HG03469 (cell line): Measurements from ENCODE around the gene SERPINE1.

ENCODE experiments used
- ATAC-seq: cut with Tn5 transposase; IDR thresholded peaks from one replicate; pipeline ENCODE4 v1.9.1; 2021; ENCODE audit warnings: mild to moderate bottlenecking, moderate library complexity, moderate number of reproducible peaks; ENCODE audit not compliant: unreplicated experiment

Gene SERPINE1

DNA sequence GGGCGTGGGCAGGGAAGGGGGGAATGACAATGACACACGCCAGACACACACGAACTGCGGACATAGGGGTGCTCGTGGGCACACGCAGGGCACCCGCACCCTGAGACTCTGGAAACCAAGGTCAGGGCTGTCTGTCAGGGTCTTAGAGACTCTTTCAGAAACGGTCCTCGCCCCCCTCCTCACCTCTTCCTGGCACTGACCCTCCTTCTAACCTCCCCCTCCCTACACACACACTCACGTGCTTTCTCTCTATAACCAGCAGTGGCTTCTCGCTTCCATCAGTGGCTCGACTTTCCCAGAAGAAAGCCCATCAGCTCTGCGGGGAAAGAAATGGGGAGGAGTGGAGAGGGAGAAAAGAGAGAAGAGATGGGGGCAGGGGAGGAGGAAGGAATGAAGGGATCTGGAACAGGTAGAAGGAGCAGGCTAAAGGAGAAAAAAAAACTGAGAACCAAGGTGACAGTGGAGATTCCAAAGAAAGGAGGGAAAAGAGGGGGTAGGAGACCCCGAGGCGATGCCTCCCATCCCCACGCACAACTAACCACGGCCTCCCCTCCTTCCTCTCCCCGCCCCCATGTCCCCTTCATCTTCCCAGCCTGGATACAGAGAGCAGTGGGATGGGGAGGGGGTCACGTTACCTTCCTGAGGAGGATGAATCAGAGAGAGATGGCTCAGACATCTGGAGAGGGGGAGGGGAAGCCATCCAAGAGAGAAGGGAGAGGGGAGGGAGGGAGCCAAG is 40.2 kb downstream of the SERPINE1 start:
- ATAC-seq = no peak

DNA sequence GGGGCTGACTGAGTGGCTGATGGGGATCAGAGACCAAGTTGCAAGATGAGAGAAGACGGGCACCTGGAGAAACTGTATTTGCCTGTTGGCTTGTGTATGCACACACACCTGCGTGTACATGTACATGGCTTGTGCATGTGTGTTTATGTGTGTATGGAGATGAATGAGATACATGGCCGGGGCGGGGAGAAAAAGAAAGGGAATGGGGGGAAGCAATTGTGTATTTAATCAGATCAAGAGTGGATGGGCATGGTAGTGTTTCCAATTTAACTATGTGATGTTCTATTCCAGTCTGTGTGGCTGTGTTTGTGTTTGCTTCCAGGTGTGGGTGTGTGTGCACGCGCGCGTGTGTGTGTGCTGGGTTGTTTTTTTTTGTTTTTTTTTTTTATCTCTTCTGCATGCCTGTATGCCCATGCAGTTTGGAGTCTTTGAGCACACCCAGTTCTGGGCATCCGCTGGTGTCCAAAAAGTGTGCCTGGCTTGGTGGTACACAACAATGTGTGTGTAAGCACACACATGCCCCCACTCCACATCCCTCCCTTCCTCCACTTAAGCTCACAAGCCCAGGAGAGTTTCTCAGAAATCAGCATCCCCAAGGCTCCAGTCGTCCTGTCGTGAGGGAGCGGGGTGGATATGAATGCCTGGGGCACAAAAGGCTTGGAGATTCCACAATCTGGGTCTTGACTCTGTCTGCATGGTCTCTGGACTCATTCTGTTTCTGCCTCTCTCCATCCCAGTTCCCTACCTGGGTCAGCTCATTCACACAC is 40.9 kb downstream of the SERPINE1 start:
- ATAC-seq = no peak

DNA sequence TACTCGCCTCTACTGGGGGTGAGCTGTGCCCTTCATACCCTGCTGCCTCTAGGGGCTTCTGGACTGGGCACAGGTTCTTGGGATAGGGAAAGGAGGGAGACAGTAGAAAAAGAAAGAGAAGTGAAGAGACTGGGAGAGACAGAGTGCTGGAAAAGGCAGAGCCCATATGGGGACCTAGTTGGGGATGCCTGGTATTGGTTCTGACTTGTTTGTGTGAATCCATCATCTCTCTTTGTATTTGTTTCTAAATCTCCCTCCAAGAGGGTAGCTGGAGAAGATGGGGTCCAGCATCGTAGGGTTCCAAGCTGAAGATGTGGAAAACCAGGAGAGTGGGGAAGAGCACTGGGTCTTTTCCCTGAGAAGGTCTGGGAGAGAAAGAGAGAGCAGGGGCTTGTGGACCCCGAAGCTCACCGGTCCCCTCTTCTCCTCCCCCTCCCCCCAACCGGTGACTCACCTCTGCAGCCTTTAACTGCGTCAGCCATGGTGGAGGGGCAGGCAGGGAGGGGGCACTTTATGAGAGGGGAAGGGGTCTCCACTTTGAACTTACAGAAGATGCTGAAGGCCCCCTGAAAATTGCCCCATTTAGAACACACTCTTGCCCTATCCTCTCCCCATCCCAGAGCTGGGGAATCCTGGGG is 41.6 kb downstream of the SERPINE1 start:
- ATAC-seq = no peak

DNA sequence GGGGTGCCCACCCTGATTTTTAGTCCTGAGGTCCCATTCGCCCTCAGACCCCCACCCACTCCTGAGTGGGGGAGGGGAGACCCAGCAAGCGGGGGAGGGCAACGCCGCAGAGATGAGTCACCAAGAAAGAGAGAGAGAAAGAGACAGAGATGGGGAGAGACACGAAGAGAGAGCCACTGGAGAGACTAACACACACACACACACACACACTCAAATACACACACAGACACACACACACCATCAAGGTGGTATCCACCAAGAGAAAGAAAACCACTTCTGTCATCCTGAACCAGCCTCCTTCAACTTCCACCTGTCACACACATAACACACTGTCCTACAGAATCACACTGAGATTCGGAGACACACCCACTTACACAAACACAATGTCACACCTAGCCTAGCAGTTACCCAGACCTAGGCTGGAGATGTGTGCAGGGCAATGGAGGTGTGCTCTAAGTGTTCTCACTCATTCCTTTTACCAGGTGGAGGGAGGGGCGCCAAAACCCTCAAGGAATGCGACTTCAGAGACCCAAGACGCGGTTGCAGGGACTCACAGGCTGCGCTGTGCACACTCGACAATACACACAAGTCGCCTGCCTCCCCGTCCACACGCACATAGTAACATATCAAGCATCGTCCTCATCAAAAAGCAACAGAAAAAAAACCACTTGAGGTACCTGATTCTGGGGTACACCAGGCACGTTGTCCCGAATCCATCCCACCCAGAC is 42.4 kb downstream of the SERPINE1 start:
- no peak for ATAC-seq

DNA sequence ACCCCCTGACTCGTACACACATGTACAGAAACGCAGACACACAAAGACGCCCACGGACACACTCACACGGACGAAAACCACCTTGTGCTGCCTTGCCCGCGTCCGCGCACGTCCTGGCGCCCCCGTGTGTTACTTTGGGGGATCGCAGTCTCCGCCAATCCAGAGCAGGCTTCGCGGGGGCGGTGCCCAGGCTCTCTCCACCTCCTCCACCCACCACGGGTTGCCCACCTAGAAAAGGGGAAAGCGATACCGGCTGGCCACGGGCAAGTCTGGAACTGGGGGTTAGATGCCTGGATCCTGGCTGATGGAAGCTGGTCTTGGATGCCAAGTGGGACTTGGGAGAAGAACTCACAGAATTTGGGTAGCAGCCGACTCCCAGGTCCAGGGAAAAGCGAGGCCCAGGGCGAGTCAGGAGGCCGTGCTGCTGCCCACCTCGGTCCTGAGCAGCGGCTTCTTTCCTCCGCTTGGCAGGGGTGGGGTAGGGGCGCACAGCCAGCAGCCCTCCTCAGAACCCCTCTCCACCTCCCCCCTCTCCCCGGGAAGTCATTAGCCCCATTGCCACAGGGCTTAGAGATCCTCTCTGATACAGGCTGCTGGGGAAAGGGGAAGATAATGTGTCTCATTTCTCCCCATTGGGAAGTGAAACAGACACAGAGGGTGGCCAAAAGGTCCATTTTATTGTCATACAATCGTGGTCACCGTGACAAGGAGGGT is 43.1 kb downstream of the SERPINE1 start:
- ATAC-seq = no peak

DNA sequence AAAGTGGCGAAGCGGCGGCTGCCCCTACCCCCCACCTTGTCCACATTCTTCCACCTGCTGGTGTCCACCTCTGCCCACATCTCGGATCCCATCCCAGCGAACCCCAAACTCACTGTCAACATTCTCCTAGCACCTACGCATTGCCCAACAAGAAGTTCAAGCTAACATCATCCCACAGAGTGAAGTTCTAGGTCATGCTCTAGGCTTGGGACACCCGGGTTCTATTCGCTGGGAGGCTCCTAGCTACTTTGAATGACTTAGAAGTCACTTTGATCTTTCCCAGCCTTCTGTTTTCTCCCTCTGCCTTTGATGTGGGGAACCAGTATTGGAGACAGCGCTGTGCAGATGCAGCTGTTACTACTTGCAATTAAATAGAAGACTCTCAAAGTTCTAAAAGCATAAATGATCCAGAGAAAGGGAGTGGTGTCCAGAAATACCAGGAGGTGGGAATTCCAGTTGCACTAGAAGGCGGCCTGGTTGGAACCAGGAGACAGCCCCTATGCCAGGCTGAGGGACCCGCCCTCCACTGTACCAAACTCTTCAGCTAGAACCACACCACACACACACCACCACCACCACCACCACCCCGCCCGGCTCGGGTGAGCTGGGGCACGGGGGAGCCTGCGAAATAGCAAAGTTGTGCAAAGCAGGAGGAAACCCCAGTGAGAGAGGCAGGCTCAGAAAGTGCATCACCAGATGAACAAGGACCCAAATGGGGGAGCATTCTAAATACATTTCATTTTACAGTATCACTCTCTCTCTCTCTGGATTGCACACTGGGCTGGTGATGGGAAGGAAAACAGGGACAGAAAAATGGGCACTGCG is 43.9 kb downstream of the SERPINE1 start:
- no peak for ATAC-seq

DNA sequence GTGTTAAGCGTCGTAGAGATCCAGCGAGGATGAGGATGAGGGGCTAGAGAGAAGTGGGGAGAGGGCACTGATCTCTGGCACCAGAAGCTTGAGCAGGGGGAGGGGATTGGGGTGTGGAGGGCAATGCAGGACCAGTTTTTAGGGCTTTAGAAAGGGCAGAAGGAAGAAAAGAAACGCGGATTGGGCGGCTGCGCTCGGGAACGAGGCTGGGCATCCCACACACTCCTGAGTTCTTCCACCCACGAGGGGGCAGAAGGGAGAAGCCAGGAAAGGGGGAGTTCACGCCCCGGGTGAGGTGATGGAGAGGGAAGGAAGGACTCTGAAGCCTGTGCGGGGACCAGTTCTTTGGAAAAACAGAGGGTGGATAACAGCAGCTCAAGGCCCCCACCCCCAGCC is 44.5 kb downstream of the SERPINE1 start:
- no peak for ATAC-seq

DNA sequence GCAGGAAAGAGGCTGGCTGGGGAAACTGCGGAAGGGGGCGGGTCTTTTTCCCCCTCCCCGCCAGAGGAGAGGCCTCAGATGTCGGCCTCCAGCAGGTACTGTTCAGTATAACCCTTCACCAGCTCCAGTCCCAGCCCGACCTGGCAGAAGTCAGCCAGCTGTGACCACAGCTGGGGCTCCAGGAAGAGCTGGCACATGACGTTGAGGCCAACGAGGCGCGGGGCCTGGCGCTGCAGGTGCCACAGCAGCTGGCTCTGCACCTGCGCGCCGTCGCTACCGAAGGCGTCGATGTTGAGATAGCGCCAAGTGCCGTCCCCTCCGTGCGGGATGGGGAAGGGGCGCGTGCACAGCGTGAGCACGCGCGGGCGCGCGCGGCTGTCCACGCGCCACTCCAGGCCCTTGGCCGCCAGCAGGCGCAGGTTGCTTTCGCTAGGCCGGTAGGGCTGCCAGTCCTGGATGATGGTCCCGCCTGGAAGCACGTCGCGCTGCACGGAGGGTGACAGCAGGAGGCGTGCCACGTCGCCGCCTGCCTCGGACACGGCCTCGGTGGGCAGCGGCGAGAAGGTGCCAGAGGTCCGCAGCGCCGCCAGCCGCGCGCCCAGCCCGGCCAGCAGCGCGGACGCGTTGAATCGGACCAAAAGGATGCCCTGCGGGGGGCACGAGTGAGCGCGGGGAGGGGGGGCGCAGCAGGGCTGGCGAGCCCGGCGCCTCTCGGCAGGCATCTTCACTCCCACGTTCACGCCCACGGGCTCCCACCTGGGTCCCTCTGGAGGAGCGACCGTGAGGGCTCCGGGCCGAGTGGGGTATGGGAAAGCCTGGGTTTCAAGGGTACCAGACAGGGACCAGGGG is 45.3 kb downstream of the SERPINE1 start:
- no peak for ATAC-seq

DNA sequence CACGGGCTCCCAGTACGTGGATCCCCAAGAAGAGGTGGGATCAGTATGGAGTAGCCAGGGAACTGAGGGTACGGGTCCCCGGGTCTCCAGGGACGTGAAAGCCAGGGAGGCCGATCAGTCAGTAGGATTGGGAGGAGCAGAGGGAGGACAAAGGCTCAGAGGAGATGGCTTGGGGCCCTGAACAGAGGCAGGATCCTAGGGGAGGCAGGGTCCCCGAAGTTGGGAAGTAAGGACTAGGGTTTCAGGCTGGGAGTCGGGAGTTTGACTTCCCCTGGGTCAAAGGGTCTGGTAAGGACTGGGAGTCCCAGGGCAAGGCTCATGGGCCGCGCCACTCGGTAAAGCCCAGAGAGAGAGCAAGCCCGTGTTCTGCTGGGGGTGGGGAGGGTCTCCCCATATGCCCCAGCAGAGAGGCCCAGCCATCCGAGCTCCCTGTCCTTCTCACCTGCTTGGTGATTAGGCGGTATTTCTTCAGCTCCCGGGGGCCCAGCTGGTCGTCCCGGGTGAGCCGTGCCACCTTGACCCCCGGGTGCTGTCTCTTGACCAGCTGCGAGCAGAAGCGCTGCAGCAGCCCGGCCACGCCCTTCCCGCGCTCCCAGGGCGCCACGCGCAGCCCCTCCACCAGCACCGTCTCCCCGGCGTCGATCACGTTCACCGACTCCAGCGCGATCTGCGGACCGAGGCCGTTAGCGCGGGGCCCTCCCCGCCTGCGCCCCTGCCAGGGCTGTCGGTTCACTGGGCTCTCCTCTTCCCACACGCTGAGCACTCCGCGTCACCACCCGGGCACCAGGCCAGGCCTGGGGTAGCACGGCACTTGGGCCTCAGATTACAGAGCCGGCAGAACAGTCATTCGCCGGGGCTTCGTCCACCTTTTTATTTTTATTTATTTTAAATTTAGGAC is 46.2 kb downstream of the SERPINE1 start:
- no peak for ATAC-seq

DNA sequence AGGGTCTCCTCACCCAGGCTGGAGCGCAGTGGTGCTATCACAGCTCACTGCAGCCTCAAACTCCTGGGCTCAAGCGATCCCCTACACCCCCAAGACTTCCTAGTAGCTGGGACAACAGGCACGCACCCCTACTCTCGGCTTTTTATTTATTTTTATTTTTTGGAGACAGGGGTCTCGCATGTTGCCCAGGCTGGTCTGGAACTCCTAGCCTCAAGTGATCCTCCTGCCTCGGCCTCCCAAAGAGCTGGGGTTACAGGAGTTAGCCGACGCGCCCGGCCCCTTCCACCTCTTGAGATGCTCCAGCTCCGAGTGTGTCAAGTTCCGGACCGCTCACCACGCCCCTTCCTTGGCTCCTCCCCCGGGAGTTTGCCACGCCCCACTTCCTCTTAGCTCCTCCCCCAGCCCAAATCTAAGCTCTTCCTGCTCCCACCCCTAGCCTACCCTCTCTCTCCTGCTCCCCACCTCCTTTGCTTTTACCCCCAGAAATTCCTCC is 46.9 kb downstream of the SERPINE1 start:
- ATAC-seq = no peak

DNA sequence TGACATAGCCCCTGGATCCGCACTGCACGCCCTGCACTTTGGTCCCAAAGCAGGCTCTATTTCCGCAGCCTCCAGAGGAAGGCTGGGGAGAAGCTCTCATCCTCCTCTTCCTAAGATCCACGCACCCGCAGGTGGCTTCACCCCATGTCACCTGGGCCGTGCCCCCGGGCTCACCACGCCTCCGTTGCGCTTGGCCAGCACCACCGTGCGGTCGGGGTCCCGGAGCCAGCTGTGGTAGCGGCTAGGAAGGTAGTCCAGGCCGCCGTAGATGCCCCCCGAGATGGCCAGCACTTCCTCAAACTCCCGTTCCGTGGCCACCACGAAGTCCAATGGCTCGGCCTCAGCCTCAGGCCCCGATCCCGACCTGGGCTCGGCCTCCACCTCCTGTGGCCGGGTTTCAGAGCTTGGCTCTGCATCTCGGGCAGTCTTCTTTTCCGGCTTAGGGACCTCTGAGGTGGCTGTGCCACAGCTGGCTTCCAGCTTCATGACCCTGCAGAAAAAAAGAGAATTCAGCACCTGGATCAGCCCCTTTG is 47.5 kb downstream of the SERPINE1 start:
- no peak for ATAC-seq

DNA sequence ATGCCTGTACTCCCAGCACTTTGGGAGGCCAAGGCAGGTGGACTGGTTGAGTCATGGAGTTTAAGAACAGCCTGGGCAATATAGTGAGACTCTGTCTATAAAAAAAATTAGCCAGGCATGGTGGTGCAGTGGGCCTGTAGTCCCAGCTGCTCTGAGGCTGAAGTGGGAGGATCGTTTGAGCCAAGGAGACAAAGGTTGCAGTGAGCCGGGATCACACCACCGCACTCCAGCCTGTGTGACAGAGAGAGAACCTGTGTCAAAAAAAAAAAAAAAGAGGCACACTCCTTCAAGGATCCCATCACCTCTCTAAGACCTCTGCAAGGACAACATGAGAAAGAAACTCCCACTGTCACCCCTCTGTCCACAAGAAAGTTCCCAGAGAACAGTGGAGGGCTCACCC is 48.8 kb downstream of the SERPINE1 start:
- ATAC-seq = no peak

DNA sequence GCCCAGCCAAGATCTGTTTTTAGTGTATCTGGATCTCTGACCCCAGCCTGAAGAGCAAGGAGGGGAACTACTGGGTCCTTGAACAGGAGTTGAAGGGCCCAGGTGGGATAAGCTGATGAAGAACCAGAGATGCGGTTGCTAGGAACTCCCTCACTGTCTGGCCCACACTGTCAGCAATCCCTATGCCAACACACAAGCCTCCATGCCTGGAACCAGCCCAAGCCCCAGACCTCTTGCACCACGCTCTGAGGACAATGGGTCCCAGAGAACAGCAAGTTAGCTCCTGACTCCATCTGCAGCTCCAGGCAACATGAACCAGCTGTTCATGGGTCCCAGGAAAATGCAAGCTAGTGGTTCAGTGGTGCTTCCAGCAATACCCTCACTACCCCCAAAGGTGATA is 50.7 kb downstream of the SERPINE1 start:
- ATAC-seq = no peak

DNA sequence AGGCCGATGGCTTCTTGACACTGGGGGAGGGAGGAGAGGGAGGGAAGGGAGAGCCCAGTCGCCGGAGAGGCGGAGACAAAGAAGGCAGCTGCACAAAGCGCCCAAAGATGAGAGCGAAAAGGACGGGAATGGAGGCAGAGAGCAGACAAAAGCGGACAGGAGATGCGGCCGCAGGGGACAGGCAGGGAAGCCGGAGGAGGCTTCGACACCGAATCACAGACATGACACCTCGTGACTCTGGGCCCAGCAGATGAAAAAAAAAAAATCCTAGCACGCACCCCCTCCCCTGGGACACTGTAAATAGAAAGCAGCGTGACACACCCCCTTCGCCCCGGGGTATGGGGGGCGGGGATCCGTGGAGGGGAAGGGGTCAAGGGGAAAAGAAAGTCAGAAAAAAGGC is 52.2 kb downstream of the SERPINE1 start:
- no peak for ATAC-seq

DNA sequence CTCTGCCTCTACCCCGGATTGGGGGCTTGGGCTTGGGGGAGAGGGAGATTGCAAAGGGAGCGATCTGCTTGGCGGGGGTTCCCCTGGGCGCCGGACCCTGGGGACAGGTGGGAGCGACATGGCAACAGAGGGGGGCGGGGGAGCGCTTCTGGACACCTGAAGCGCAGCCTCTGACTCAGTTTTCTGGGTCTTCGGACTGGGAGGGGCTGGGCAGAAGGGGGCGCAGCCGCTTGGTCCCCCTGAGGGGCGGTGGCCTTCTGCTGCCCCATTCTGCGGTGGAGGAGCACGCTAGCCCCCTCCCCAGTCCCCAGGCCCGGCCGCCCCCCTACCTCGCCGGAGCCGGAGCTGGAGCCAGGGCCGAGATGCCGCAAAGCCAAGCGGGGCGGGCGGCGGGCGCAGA is 52.8 kb downstream of the SERPINE1 start:
- no peak for ATAC-seq

DNA sequence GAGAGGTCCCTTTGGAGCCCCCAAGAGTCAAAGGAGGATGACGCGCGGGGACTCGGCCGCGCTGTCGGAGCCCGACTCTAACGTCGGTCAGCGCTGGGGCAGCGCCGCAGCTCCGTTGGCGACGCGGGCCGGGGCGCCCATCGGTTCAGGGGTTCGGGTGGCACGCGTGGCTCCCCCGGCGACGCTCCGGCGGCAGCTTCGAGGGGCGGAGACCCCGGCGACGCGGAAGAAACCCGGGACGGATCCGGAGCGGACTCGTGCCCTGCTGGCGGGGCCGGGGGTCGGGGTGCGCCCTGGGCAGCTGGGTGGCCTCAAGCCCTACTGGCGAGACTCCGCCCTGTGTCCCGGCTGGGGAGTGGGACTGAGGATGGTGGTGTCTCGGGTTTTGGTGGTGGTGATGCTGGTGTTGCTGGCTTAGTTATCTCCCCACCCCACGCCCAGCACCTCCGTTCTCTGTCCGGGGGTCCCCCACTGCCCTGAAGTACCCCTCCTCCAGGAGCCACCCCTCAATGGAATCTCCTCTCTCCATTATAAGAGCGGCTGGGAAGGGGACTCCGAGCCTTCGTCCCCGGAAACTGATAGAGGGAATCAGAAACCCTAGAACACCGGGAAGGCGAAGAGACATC is 53.3 kb downstream of the SERPINE1 start, which contains the start of gene NAT16:
Gene NAT16 (minus strand): TSS at position 164 of the 626 bp plus-strand sequence. CDS start 5,486 bp downstream, outside the sequence.
- no peak for ATAC-seq
